Memory B cell (primary cell): ENCODE measurements around the gene NFKBIE.

Experiments used
- ATAC-seq: fragments of 150-1000 bp; cut with Tn5 transposase; 2 replicates; pipeline ENCODE4 v1.10.0; 2021; ENCODE audit warnings: low read depth, mild to moderate bottlenecking, moderate library complexity
- DNase-seq, 2 donors: peaks; one replicate each; pipeline ENCODE4 v3.0.0; 2022; ENCODE audit warnings: low spot score in 2 of 2
- H3K27ac Mint-ChIP-seq: one replicate; pipeline ENCODE4 v1.8.0; 2022; ENCODE audit warnings: mild to moderate bottlenecking, moderate library complexity, mixed read lengths
- H3K27me3 Mint-ChIP-seq: one replicate; pipeline ENCODE4 v1.8.0; 2022; ENCODE audit warnings: mixed read lengths
- H3K36me3 Mint-ChIP-seq: one replicate; pipeline ENCODE4 v1.8.0; 2022; ENCODE audit warnings: mild to moderate bottlenecking, mixed read lengths
- H3K4me1 Mint-ChIP-seq: one replicate; pipeline ENCODE4 v1.8.0; 2022; ENCODE audit warnings: mixed read lengths
- H3K4me3 Mint-ChIP-seq: one replicate; pipeline ENCODE4 v1.8.0; 2022; ENCODE audit warnings: mild to moderate bottlenecking, moderate library complexity, mixed read lengths
- H3K9me3 Mint-ChIP-seq: one replicate; pipeline ENCODE4 v1.8.0; 2022; ENCODE audit warnings: mixed read lengths

Gene NFKBIE

GRCh38 chr6:44286285-44286565 lies 20.9 kb upstream of the NFKBIE start:
- DNase-seq (no peak), ATAC-seq (no peak)
- peaks cover 38% of the 10 kb centered on the region for H3K27me3 Mint-ChIP-seq
- no peaks in the 10 kb centered on the region for H3K9me3 Mint-ChIP-seq
- H3K4me3 Mint-ChIP-seq: no peak overlapping the region
- peaks cover 3% of the 10 kb centered on the region for H3K36me3 Mint-ChIP-seq
- no peak overlapping the region for H3K27ac Mint-ChIP-seq
- no peaks in the 10 kb centered on the region for H3K4me1 Mint-ChIP-seq

- DNase-seq (no peak), ATAC-seq (no peak)
- H3K27me3 Mint-ChIP-seq: peaks cover 39% of the 10 kb centered on the region
- peaks cover 3% of the 10 kb centered on the region for H3K36me3 Mint-ChIP-seq
- H3K9me3 Mint-ChIP-seq: no peaks in the 10 kb centered on the region
- H3K27ac Mint-ChIP-seq: no peak overlapping the region
- H3K4me1 Mint-ChIP-seq: no peaks in the 10 kb centered on the region
- no peak overlapping the region for H3K4me3 Mint-ChIP-seq
Measured at GRCh38 chr6:44285552-44286284, 20.4 kb upstream of the NFKBIE start.

GRCh38 chr6:44284867-44285266 lies 19.5 kb upstream of the NFKBIE start:
- Mint-ChIP-seq H3K4me3 (no peak overlapping the region), H3K27me3 (peaks cover 35% of the 10 kb centered on the region), H3K36me3 (peaks cover 3% of the 10 kb centered on the region), H3K9me3 (no peaks in the 10 kb centered on the region), H3K27ac (no peak overlapping the region), H3K4me1 (no peaks in the 10 kb centered on the region)
- no peak for ATAC-seq
- DNase-seq: no peak

- DNase-seq (no peak), ATAC-seq (no peak)
- H3K9me3 Mint-ChIP-seq: no peaks in the 10 kb centered on the region
- H3K4me1 Mint-ChIP-seq: no peaks in the 10 kb centered on the region
- H3K36me3 Mint-ChIP-seq: peaks cover 3% of the 10 kb centered on the region
- peaks cover 33% of the 10 kb centered on the region for H3K27me3 Mint-ChIP-seq
- H3K27ac Mint-ChIP-seq: no peak overlapping the region
- no peak overlapping the region for H3K4me3 Mint-ChIP-seq
Measured at GRCh38 chr6:44284121-44284520, 18.8 kb upstream of the NFKBIE start.

GRCh38 chr6:44278774-44279697 lies 13.7 kb upstream of the NFKBIE start:
- Mint-ChIP-seq H3K36me3 (peaks cover 3% of the 10 kb centered on the region), H3K4me3 (no peak overlapping the region), H3K27me3 (peaks cover 29% of the 10 kb centered on the region)

GRCh38 chr6:44278315-44278714 lies 13.0 kb upstream of the NFKBIE start:
- H3K27me3 Mint-ChIP-seq: peaks cover 31% of the 10 kb centered on the region
- peaks cover 3% of the 10 kb centered on the region for H3K4me1 Mint-ChIP-seq
- H3K27ac Mint-ChIP-seq: no peak overlapping the region

More at GRCh38 chr6:44278774-44279697, 13.7 kb upstream of the NFKBIE start:
- DNase-seq: no peak
- no peak for ATAC-seq
- Mint-ChIP-seq H3K27ac (no peak overlapping the region), H3K4me1 (peaks cover 3% of the 10 kb centered on the region), H3K9me3 (no peaks in the 10 kb centered on the region)

GRCh38 chr6:44277763-44278162 lies 12.4 kb upstream of the NFKBIE start:
- DNase-seq (no peak), ATAC-seq (no peak)
- peaks cover 3% of the 10 kb centered on the region for H3K4me1 Mint-ChIP-seq
- no peak overlapping the region for H3K27ac Mint-ChIP-seq
- H3K36me3 Mint-ChIP-seq: peaks cover 3% of the 10 kb centered on the region
- no peak overlapping the region for H3K4me3 Mint-ChIP-seq
- H3K9me3 Mint-ChIP-seq: no peaks in the 10 kb centered on the region
- H3K27me3 Mint-ChIP-seq: peaks cover 36% of the 10 kb centered on the region

More at GRCh38 chr6:44278315-44278714, 13.0 kb upstream of the NFKBIE start:
- Mint-ChIP-seq H3K36me3 (peaks cover 3% of the 10 kb centered on the region), H3K9me3 (no peaks in the 10 kb centered on the region), H3K4me3 (no peak overlapping the region)
- DNase-seq (no peak), ATAC-seq (no peak)

GRCh38 chr6:44276667-44277640 lies 11.6 kb upstream of the NFKBIE start:
- peaks cover 3% of the 10 kb centered on the region for H3K36me3 Mint-ChIP-seq
- H3K4me3 Mint-ChIP-seq: no peak overlapping the region
- H3K27ac Mint-ChIP-seq: no peak overlapping the region

GRCh38 chr6:44275749-44276648 lies 10.6 kb upstream of the NFKBIE start:
- H3K9me3 Mint-ChIP-seq: no peaks in the 10 kb centered on the region
- H3K4me3 Mint-ChIP-seq: no peak overlapping the region
- DNase-seq (no peak), ATAC-seq (peak; percentile 81)
- H3K27me3 Mint-ChIP-seq: peaks cover 41% of the 10 kb centered on the region
- no peak overlapping the region for H3K27ac Mint-ChIP-seq
- H3K36me3 Mint-ChIP-seq: peaks cover 3% of the 10 kb centered on the region
- H3K4me1 Mint-ChIP-seq: peaks cover 7% of the 10 kb centered on the region

More at GRCh38 chr6:44276667-44277640, 11.6 kb upstream of the NFKBIE start:
- DNase-seq (no peak), ATAC-seq (no peak)
- H3K9me3 Mint-ChIP-seq: no peaks in the 10 kb centered on the region
- peaks cover 38% of the 10 kb centered on the region for H3K27me3 Mint-ChIP-seq
- H3K4me1 Mint-ChIP-seq: peaks cover 3% of the 10 kb centered on the region

- Mint-ChIP-seq H3K27me3 (peaks cover 40% of the 10 kb centered on the region), H3K9me3 (no peaks in the 10 kb centered on the region), H3K36me3 (peaks cover 3% of the 10 kb centered on the region), H3K4me1 (peaks cover 8% of the 10 kb centered on the region), H3K4me3 (no peak overlapping the region), H3K27ac (no peak overlapping the region)
- ATAC-seq (no peak), DNase-seq (no peak)
Measured at GRCh38 chr6:44275271-44275748, 10.0 kb upstream of the NFKBIE start.

GRCh38 chr6:44273617-44274016 lies 8.3 kb upstream of the NFKBIE start:
- DNase-seq: no peak
- Mint-ChIP-seq H3K27me3 (peaks cover 37% of the 10 kb centered on the region), H3K36me3 (peaks cover 3% of the 10 kb centered on the region), H3K27ac (no peak overlapping the region), H3K4me3 (no peak overlapping the region), H3K9me3 (no peaks in the 10 kb centered on the region), H3K4me1 (peaks cover 13% of the 10 kb centered on the region)
- ATAC-seq: no peak

- no peak overlapping the region for H3K27ac Mint-ChIP-seq
- peaks cover 13% of the 10 kb centered on the region for H3K4me1 Mint-ChIP-seq
- peak overlapping the region; percentile 1 for H3K4me3 Mint-ChIP-seq
- no peaks in the 10 kb centered on the region for H3K9me3 Mint-ChIP-seq
- H3K36me3 Mint-ChIP-seq: peaks cover 3% of the 10 kb centered on the region
- peaks cover 37% of the 10 kb centered on the region for H3K27me3 Mint-ChIP-seq
- DNase-seq (no peak), ATAC-seq (no peak)
Measured at GRCh38 chr6:44272999-44273566, 7.7 kb upstream of the NFKBIE start.
